Activated CD4-positive, alpha-beta T cell treated with anti-CD3 and anti-CD28 coated beads, Interleukin-2, Interleukin-6, amounts not matched to agents 100 ng/mL and 50 ng/mL, durations not matched to agents 16 hours and 8 hours (primary cell): ENCODE measurements around the gene GAK.

ENCODE experiments used
- DNase-seq: peaks from one replicate; pipeline ENCODE4 v3.0.0-alpha.2; 2020

The GAK gene

GRCh38 chr4:887034-887763, 44.9 kb downstream of the GAK start:
- no peak for DNase-seq

DNA sequence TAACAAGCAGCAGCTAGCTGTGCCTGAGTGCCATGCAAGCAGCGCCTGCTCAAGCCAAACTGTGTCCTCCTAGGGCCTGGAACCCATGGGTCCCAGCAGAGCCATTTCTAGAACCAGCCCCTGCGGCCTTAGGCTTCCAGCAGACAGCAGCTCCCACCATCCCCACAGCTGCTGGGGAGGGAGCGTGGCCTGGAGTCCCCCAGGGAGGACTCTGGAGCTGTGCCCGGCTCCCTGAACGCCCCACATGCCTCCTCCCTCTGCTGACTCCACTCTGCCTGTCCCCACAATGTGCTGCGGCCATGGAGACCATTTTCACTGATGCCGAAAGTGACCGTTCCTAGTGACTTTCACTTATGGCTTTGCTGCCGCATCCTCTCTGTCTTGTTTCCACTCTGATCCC, 45.9 kb downstream of the GAK start:
- no peak for DNase-seq

- no peak for DNase-seq
These were observed 46.8 kb downstream of the GAK start for GRCh38 chr4:885353-885752.

DNA sequence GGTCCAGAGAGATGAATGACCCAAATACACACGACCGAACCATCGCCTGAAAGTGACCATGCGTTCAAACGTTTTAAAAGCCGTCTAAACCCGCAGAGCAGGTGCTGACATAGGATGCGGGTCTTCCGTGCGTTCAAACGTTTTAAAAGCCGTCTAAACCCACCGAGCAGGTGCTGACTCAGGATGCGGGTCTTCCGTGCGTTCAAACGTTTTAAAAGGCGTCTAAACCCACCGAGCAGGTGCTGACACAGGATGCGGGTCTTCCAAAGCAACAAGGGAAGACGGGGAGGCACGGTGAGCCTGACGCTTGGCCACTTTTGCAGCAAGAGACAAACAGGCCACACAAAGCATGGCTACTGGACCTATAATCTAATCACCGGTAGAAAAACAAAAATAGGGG, 47.2 kb downstream of the GAK start:
- DNase-seq, result no peak

DNA sequence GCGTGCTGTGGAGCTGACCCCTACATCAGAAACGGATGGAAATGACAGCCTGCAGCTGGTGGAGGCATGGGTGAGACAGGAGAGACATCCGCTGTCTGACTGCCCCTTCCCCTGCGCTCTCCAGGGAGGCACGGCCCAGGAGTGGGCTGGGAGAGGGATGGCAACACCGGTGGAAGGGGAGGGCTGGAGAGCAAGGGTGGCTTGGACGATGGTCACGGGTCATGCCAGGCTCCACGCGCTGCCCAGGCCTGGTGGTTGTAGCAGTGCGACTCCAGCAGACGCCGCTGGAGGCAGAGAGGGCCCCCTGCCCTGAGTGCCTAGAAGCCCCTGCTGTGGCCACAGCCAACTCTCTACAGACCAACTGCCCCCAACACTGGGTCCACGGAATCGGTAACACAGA, 47.9 kb downstream of the GAK start:
- DNase-seq, result no peak

DNA sequence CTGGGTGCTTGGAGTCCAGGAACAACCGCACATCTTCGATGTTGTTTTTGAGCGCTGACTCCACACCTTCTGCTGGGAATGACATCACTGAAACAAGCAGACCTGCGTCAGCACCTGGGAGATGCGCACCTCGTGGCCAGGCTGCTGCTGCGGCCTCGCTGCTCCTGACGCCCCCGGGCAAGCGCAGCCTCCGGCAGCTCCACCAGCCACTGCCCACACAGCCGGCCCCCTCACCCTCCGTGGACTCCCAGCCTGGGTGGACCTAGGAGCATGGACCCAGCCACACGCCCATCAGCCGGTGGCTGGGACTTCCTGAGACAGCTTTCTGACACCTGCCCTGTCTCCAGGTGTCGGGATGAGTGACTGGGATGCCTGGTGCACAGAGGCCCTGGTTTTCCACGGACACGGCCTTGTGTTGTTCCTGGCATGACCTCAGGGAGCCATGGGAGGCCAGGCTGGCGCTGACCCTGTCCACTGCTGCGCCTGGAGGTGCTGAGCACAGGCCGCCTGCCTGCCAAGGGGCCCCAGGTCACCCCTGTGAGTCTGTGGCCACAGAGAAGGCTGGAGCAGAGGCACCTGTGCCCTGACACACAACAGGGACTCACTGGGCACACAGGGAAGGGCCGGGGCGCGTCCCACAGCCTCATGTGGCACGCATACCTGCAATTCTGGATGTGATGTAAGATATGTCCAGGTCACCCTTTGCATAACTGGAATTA, 48.6 kb downstream of the GAK start:
- no peak for DNase-seq

DNA sequence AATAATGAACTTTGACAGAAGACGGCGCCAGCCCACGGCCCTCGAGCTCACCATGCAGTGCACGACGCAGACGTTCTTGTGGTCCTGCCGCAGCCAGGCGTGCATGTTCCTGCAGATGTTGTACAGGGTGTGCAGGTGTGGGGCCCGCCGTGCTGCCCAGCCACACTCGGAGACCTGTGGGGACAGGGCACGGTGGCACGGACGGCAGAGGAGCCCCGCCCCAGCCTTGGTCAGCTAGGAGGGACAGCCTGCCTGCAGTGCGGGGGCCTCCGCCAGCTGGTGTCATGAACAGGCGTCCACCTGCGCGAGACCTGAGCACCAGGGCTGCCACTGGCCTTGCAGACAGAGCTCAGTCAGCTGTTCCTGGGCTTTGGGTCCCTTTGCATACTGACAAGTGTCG, 49.5 kb downstream of the GAK start:
- no peak for DNase-seq

- DNase-seq, result no peak
These were observed 50.4 kb downstream of the GAK start for GRCh38 chr4:881709-882108.

DNA sequence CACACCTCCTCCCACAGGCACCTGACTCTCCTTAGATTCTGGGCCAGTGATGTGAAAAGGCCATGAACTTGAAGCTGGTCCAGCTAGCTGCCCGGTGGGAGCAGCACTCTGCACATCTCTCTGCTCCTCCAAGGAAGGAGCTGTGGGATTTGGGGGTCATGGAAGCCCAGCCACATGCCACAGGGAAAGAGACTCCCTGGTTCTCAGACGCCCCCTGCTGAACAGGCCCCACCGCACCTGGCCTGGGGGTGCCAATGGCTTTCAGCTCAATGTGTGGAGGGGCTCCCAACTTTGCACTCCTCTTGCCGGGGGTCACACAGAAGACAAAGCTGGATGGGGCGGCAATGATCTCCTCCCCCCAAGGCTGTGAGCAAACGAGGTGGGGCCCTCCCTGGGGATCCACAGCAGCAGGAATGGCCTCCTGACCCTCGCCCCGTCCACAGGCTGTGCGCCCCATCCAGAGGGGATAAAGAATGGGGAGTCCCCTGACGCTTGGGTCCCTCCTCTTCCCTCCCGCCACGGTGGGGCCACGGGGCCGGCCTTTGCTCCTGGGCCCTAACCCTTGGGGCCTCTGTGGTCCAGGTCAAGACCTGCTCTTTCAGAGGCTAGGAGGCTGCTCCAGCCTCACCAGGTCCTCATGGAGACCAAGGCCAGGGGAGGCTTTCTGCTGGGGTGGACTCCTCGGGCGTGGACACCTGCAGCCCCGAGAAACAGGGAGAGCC, 51.3 kb downstream of the GAK start:
- DNase-seq, result no peak

- peak; percentile 88 for DNase-seq
These were observed 52.4 kb downstream of the GAK start for GRCh38 chr4:879729-880077.

- DNase-seq, result peak; percentile 61
These were observed 53.1 kb downstream of the GAK start for GRCh38 chr4:878796-879728.

DNA sequence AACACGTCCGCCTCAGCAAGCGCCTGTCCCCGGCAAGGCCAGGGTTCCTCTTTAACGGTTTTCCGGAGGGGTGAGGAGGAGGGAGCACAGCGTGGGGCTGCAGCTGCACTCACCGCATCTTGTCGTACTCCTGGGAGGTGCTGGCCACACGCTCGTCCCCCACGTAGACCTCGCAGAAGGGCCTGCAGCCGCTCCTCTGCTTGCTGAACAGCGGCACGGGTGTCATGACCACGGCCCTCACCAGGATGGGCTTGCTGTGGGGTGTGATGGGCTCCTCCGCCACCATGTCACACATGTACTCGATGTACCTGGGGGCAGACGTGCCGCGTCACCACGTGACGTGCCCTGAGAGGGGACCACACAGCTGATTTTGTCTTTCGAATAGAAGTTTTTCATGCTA, 54.6 kb downstream of the GAK start:
- DNase-seq, result no peak

- DNase-seq, result no peak
These were observed 55.3 kb downstream of the GAK start for GRCh38 chr4:876780-877179.

GRCh38 chr4:875818-876423, 56.2 kb downstream of the GAK start:
- no peak for DNase-seq

GRCh38 chr4:874971-875817, 56.9 kb downstream of the GAK start:
- no peak for DNase-seq

GRCh38 chr4:874056-874455, 58.1 kb downstream of the GAK start:
- no peak for DNase-seq

GRCh38 chr4:872241-872981, 59.7 kb downstream of the GAK start:
- DNase-seq, result no peak

DNA sequence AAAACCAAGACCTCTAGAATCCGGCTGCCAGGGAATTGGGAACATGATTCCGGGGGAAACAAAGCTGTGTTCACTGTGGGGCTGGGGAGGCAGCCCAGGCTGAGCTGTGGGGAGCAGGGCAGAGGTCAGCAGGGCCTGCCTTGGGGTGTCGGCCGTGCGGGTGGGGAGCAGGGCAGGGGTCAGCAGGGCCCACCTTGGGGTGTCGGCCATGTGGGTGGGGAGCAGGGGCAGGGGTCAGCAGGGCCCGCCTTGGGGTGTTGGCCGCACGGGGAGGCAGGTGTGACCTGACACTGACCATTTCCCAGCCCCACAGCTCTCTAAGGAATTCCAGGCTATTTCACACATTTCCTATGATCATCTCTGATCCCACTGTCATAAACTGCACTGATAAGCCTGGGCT, 60.6 kb downstream of the GAK start:
- DNase-seq, result no peak

DNA sequence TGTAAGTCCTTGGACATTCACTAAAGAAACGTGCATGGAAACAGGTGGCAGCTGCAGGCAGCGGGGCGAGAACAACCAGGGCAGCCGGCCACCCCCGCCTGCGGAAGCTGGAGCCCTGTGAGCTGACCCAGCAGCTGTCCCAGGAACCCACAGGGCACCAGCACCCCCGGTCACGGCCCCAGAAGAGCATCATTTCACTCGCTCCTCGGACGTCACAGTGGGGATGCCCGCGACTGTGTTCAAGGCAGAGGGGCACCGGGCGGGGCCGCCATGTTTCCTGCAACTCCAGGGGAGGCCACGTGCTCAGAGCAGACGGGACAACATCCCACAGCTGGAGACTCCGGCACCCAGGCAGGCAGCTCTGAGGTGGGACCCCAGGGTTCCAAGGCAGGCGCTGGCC, 61.2 kb downstream of the GAK start:
- no peak for DNase-seq

- no peak for DNase-seq
These were observed 62.3 kb downstream of the GAK start for GRCh38 chr4:869776-870175.

DNA sequence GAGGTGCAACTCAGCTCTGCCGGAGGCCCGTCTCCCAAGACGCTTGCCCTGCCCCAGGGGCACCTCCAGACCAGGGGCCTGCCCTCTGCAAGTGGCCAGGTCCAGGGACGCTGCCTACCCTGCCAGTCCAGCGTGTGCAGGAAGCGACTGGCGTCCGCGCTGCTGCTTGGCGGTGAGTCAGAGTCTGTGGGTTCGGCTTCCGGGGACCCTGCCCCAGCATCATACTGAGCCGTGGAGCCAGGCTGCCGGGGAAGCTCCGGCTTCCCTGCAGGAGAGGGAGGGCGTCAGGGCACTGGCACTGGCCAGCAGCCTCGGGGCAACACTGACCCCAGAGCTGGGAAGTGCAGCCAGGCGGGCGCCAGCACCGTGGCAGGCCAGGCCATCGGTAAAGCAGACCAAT, 63.7 kb downstream of the GAK start:
- DNase-seq, result no peak
